HG03342 (cell line): ENCODE data around the gene SH3PXD2A.

Experiments
- ATAC-seq: cut with Tn5 transposase; IDR thresholded peaks from one replicate; pipeline ENCODE4 v1.9.1; 2021; ENCODE audit warnings: mild to moderate bottlenecking, moderate library complexity; ENCODE audit not compliant: unreplicated experiment

The SH3PXD2A gene

GRCh38 chr10:103575416-103576075, 279.8 kb downstream of the SH3PXD2A start:
- no peak for ATAC-seq

GRCh38 chr10:103574097-103575061, 281.0 kb downstream of the SH3PXD2A start:
- no peak for ATAC-seq

- no peak for ATAC-seq
These were observed 282.2 kb downstream of the SH3PXD2A start for GRCh38 chr10:103573205-103573487.

DNA sequence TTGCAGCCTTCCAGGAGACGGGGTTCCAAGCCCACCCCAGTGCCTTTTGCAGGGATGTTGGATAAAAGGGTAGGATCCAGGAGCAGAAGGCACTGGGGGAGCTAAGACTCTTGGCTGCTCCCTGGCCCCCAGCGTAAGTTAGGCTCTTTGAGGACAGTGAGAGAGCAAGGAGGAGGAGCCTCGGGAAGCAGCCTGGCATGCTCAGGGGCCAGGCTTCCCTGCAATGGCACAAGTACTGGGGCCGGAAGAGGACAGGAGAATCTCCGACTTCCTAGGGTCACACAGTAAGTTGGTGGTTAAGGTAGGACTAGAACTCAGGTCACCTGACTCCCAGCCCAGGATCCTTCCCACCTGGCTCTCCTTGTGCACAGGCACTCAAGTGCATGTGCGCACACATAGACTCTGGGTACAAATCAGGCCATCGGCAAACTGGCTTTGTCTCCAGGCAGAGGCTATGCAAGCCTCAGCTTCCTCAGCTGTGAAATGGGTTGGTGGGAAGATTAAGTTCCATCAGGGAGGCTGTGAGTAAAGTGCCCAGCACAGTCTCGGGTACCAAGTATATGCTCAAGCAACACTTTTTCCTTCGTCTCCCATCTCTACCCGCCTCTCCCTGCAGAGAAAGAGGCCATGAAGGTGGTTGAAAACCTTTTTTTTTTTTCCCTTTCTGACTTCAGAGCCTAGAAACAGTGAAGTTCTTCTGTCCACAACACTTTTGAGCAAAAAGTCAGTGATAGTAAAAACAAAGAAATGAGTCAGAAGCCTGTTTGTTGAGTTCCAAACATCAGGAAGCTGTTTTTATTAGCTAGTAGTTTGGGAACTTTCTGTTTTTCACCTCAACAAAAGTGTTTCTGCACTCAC, 282.8 kb downstream of the SH3PXD2A start:
- no peak for ATAC-seq

DNA sequence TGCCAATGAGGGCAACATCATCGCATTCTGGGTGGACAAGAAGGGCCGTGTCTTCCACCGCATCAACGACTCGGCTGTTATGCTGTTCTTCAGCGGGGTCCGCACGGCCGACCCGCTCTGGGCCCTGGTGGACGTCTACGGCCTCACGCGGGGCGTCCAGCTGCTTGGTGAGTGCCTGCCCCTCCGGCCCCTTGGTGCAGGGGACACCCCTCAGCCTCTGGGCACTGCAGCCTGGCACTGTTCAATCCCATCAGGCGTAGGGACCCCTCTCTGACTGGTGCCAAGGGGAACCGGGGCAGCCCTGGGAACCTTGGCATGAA, 283.8 kb downstream of the SH3PXD2A start:
- no peak for ATAC-seq

GRCh38 chr10:103570844-103571655, 284.3 kb downstream of the SH3PXD2A start:
- no peak for ATAC-seq

DNA sequence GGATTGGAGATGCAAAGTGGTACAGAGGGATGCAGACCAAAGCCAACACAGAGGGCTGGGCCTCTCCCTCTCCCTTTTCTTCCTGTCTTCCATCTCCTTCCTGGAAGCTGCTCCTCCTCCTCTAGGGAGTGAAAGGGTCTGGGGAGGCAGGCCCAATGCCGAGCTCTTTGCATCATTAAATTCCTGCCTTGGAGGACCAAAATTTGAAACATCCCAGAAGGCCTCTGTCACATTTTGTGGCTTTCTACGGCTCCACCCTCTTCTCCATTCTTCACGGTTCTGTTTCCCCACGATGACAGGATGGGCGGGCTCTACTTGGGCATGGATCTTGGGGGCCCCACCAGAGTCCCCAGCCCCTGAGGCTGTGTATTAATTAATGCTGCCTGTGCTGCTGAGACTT, 285.5 kb downstream of the SH3PXD2A start:
- ATAC-seq: no peak

DNA sequence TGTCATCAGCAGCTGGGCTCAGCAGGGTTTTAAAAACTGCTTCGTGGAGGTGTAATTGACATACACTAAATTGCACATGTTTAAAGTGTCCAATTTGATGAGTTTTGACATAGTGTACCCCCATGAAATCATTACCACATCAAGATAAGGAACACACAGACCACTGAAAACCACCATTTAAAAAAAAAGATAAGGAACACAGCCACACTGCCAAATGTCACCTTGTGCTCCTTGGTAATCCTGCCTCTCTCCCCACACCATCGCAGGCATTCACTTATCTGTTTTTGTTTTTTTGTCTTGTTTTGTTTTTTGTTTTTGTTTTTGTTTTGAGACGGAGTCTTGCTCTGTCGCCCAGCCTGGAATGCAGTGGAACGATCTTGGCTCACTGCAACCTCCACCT, 286.9 kb downstream of the SH3PXD2A start:
- no peak for ATAC-seq

- no peak for ATAC-seq
These were observed 288.8 kb downstream of the SH3PXD2A start for GRCh38 chr10:103566536-103566935.

DNA sequence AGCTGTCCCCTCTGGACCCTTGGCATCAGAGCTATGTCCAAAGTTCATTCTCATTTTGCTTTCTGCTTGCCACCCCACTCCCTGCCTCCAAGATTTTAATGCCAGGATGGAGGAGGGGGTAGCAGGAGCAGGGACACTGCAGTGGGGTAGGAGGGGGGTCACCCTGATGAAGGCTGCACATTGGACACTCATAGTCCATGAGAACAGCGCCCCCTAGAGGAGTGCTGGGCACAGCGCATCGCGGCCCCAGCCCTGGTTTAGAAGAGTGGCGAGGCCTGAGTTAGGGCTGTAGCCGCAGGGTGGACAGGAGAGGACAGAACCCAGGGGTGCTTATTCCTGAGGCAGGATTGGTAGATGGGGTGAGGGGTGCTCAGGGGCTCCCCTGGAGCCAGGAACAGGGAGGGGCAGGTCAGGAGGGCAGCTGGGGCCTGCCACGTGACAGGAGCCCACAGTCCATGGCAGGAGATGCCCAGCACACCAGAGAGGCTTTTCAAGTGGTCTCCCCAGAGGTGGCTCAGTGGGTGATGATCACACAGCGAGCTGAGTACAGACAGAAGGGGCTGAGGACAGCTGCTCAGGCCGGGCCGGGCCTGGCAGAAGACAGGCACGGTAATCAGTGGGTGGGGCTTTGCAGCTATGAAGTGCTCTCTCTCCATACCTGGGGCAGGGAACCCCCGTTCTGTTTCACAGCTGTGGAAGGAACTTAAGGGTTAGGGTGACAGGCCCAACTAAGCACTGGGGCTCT, 290.4 kb downstream of the SH3PXD2A start:
- ATAC-seq: no peak

DNA sequence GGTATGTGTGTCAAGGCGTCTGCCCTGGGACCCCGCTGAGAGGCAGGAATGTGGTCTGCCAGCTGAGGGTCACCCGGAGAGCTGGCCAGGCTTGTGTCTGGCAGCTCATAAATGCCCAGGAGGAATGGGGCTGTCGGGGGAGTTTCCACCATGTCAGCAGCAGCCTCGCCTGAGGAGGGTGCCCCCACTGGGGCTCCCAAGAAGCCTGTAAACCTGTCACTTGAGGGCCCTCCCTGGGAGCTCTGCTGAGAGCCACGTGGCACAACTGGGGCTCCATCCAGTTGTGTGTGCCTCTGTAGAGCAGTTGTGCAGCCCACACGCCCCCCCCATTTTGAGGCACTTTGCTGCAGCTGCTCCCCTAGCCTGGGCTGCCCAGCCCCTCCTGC, 291.3 kb downstream of the SH3PXD2A start:
- no peak for ATAC-seq

GRCh38 chr10:103563231-103564115, 291.9 kb downstream of the SH3PXD2A start:
- no peak for ATAC-seq

GRCh38 chr10:103562383-103562782, 293.0 kb downstream of the SH3PXD2A start:
- ATAC-seq: no peak

GRCh38 chr10:103560886-103561285, 294.5 kb downstream of the SH3PXD2A start:
- no peak for ATAC-seq

DNA sequence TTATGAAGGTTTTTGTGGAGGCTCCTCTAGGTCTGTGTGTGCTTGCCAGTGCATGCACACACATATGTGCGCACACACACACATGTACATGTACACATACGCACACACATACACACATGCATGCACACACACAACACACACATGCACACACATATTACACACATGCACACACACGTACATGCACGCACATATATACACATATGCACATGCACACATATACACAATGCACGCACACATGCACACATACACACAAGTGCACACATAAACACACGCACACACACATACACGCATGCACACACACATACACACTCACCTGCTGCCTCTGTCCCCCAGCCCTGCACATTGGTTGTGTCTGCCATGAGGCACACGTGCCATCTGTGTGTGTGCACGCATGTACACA, 295.6 kb downstream of the SH3PXD2A start:
- no peak for ATAC-seq

GRCh38 chr10:103558911-103559310, 296.5 kb downstream of the SH3PXD2A start:
- no peak for ATAC-seq

GRCh38 chr10:103557455-103557854, 297.9 kb downstream of the SH3PXD2A start:
- ATAC-seq: no peak

DNA sequence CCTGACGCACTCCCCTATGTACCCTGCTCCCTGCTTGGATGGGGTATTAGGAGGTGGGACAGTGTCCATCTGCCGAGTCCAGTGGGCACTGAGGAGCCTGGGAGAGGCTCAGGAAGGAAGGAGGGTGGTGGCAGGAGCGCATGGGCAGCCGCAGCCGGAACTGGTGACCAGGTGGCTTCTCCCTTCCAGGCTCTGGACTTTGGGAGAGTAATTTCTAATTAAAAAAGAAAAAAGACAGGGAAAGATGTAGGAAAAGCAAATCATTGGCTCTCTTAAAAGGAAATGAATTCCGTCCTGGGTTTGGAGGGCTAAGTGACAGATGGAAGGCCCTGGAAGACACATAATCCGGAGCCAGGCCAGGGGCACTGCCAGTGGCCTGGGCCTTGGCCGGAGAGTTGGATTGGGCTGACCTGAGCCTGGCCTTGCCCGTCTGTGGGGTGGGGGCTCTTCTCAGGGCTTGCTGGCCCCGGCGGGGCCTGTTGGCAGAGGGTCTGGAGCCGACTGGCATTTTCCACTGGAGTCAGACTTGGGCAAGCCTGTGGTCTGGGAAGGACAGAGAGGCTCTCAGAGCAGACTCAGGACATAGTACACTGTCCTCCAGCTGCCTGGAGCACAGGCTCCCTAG, 298.9 kb downstream of the SH3PXD2A start:
- ATAC-seq: no peak

DNA sequence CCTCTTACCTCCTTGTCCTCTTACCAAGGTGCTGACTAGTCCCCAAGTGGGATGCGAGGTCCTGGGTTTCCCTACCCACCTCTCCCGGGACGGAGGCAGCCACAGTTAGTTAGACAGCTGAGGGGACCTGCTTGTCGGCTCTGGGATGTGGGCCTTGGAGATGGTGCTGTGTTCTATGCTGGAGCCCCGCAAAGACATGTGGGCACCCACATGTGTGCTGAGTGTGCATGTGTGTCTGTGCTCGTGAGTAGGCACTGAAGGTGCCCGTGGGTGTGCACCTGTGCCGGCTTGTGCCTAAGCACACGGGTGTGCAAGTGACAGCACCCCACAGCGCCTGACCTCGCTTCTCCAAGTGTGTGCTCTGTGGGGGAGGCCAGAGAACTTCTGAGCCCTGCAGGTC, 299.7 kb downstream of the SH3PXD2A start:
- ATAC-seq: no peak
